ENCODE results near the gene IP6K3.

Gene IP6K3

GRCh38 chr6:33677689-33678088, 69.0 kb downstream of the IP6K3 start:
- TF ChIP-seq CTCF (IDR thresholded peaks at IDR 0.05; ENCODE audit: low read depth, low read length): no peak
- no peak overlapping the region for H3K4me3 ChIP-seq (ENCODE audit: low read depth, low read length)

- no peak overlapping the region for H3K4me3 ChIP-seq (ENCODE audit: low read depth, low read length)
- no peak for TF ChIP-seq CTCF (IDR thresholded peaks at IDR 0.05; ENCODE audit: low read depth, low read length)
Measured at GRCh38 chr6:33677143-33677660, 69.5 kb downstream of the IP6K3 start.

GRCh38 chr6:33676416-33677142, 70.1 kb downstream of the IP6K3 start:
- no peak for TF ChIP-seq CTCF (IDR thresholded peaks at IDR 0.05; ENCODE audit: low read depth, low read length)
- H3K4me3 ChIP-seq (ENCODE audit: low read depth, low read length): no peak overlapping the region

- no peak overlapping the region for H3K4me3 ChIP-seq (ENCODE audit: low read depth, low read length)
- no peak for TF ChIP-seq CTCF (IDR thresholded peaks at IDR 0.05; ENCODE audit: low read depth, low read length)
Measured at GRCh38 chr6:33675968-33676367, 70.7 kb downstream of the IP6K3 start.

- no peak overlapping the region for H3K4me3 ChIP-seq (ENCODE audit: low read depth, low read length)
- TF ChIP-seq CTCF (IDR thresholded peaks at IDR 0.05; ENCODE audit: low read depth, low read length): no peak
Measured at GRCh38 chr6:33673851-33674250, 72.9 kb downstream of the IP6K3 start.

GRCh38 chr6:33672808-33673207, 73.9 kb downstream of the IP6K3 start:
- H3K4me3 ChIP-seq (ENCODE audit: low read depth, low read length): no peak overlapping the region
- peak; percentile 60 for TF ChIP-seq CTCF (IDR thresholded peaks at IDR 0.05; ENCODE audit: low read depth, low read length)

GRCh38 chr6:33671744-33672072, 75.0 kb downstream of the IP6K3 start:
- no peak overlapping the region for H3K4me3 ChIP-seq (ENCODE audit: low read depth, low read length)
- TF ChIP-seq CTCF (IDR thresholded peaks at IDR 0.05; ENCODE audit: low read depth, low read length): no peak
